HepG2 (cell line): ENCODE data around the gene CTSZ. TPM values are rescaled to one million over a fixed set of nuclear protein-coding genes. Genes with fewer than 3 reads are reported as not detected.

Experiments used
- ATF7-NPFF ChIP-seq: sonication (generic); formaldehyde crosslinking; IDR thresholded peaks from 2 replicates; pipeline ENCODE4 v1.8.1; 2023; ENCODE audit warnings: mild to moderate bottlenecking, low read depth, missing genetic modification reagents, moderate library complexity
- CERS6 ChIP-seq: sonication (generic); formaldehyde crosslinking; IDR thresholded peaks from 2 replicates; pipeline ENCODE4 v1.5.0; 2020; ENCODE audit warnings: missing genetic modification reagents
- GPN1 ChIP-seq: sonication (generic); formaldehyde crosslinking; IDR thresholded peaks from 2 replicates; pipeline ENCODE4 v1.5.1; 2020; ENCODE audit warnings: missing genetic modification reagents, borderline replicate concordance
- HMG20B ChIP-seq: conservative IDR thresholded peaks from 2 replicates; pipeline ENCODE4 v1.6.1; 2016; ENCODE audit warnings: missing genetic modification reagents, missing compliant biosample characterization
- IRX3 ChIP-seq: sonication (generic); formaldehyde crosslinking; IDR thresholded peaks from 2 replicates; pipeline ENCODE4 v1.8.1; 2023; ENCODE audit warnings: mild to moderate bottlenecking, low read depth, missing genetic modification reagents, borderline replicate concordance
- KAT8 ChIP-seq: IDR thresholded peaks from 2 replicates; pipeline ENCODE4 v1.6.1; 2016; ENCODE audit warnings: missing genetic modification reagents, missing compliant biosample characterization
- MAX ChIP-seq: IDR thresholded peaks from 2 replicates; pipeline ENCODE4 v1.6.1; 2012; ENCODE audit warnings: inconsistent platforms
- MED13 ChIP-seq: sonication (generic); formaldehyde crosslinking; IDR thresholded peaks from 2 replicates; pipeline ENCODE4 v1.5.0; 2020; ENCODE audit warnings: missing genetic modification reagents
- MLXIP ChIP-seq: sonication (generic); formaldehyde crosslinking; IDR thresholded peaks from 2 replicates; pipeline ENCODE4 v1.9.0; 2021; ENCODE audit warnings: missing genetic modification reagents, borderline replicate concordance
- MXD1 ChIP-seq: sonication (generic); formaldehyde crosslinking; IDR thresholded peaks from 2 replicates; pipeline ENCODE4 v1.4.0; 2020; ENCODE audit warnings: mild to moderate bottlenecking, missing genetic modification reagents
- NAIF1 ChIP-seq: sonication (generic); formaldehyde crosslinking; IDR thresholded peaks from 2 replicates; pipeline ENCODE4 v1.5.0; 2020; ENCODE audit warnings: mild to moderate bottlenecking, missing genetic modification reagents, borderline replicate concordance
- NPAS2 ChIP-seq: sonication (generic); formaldehyde crosslinking; IDR thresholded peaks from 2 replicates; pipeline ENCODE4 v1.8.0; 2022; ENCODE audit warnings: mild to moderate bottlenecking, missing genetic modification reagents, borderline replicate concordance
- ONECUT2 ChIP-seq: sonication (generic); formaldehyde crosslinking; IDR thresholded peaks from 2 replicates; pipeline ENCODE4 v1.4.0; 2020; ENCODE audit warnings: missing genetic modification reagents
- REST ChIP-seq, 2 experiments: IDR thresholded peaks; 2 replicates each; pipeline ENCODE4 v1.6.1; 2011 to 2012; ENCODE audit warnings: low read length in 2 of 2, borderline replicate concordance in 1 of 2, low read depth in 1 of 2, mild to moderate bottlenecking in 1 of 2, moderate library complexity in 1 of 2
- RFX1 ChIP-seq: fragments of 450-650 bp; IDR thresholded peaks from 2 replicates; pipeline ENCODE4 v1.6.1; 2017
- U2AF1 ChIP-seq: fragments of 200-400 bp; formaldehyde crosslinking; optimal IDR thresholded peaks from 2 replicates; pipeline ENCODE3; 2017; ENCODE audit warnings: mild to moderate bottlenecking, low read depth, low read length
- ZBTB42 ChIP-seq: sonication (generic); formaldehyde crosslinking; IDR thresholded peaks from 2 replicates; pipeline ENCODE4 v1.5.0; 2020; ENCODE audit warnings: mild to moderate bottlenecking, missing genetic modification reagents
- ZKSCAN5 ChIP-seq: sonication (generic); formaldehyde crosslinking; IDR thresholded peaks from 2 replicates; pipeline ENCODE4 v1.5.1; 2020; ENCODE audit warnings: mild to moderate bottlenecking, missing genetic modification reagents
- ZNF362 ChIP-seq: sonication (generic); formaldehyde crosslinking; IDR thresholded peaks from 2 replicates; pipeline ENCODE4 v1.4.0; 2020; ENCODE audit warnings: missing genetic modification reagents, mild to moderate bottlenecking, borderline replicate concordance
- ZNF605 ChIP-seq: sonication (generic); formaldehyde crosslinking; IDR thresholded peaks from 2 replicates; pipeline ENCODE4 v1.8.0; 2022; ENCODE audit warnings: mild to moderate bottlenecking, missing genetic modification reagents
- ZSCAN22 ChIP-seq: sonication (generic); formaldehyde crosslinking; IDR thresholded peaks from 2 replicates; pipeline ENCODE4 v1.4.0; 2020; ENCODE audit warnings: mild to moderate bottlenecking, missing genetic modification reagents
- polyA plus RNA-seq, 8 experiments: library from polyadenylated mRNA; depleted of rRNA in 3 of 8; stranded (reverse) in 7 of 8; unstranded in 1 of 8; fragments of >200 nt; fragmentation: Illumina TruSeq in 4 of 8; extraction: Trizol in 4 of 8; gene quantifications; 2 replicates each; pipeline versions ENCODE4 v1.2.1 to v1.2.3, GENCODE V29; 2011 to 2016; ENCODE audit warnings: low read depth in 4 of 8, missing spikeins in 1 of 8, mixed read lengths in 1 of 8; ENCODE audit not compliant: insufficient read depth in 1 of 8
- total RNA-seq, 5 experiments: library from RNA; depleted of rRNA; stranded (reverse); fragments of >200 nt; fragmentation: Illumina TruSeq; extraction: Trizol; gene quantifications; 2 replicates each; pipeline ENCODE4 v1.2.3, GENCODE V29; 2016; ENCODE audit warnings: low read depth in 1 of 5

Gene CTSZ
- total and polyA plus RNA-seq, 2 of the 13 experiments (the other 11 are each of a cell fraction or from before 2014, with no cell fraction given), result 0.33 TPM; not detected in 1

GRCh38 chr20:59031564-59032022 is 24.5 kb upstream of the CTSZ start (continued):
- TF ChIP-seq MLXIP (CRISPR knock-in tag), result no peak
- 0 out of 2 replicates have a peak, but pooled peaks have one; percentile 29 for TF ChIP-seq ZSCAN22 (CRISPR knock-in tag)
- no peak for TF ChIP-seq ATF7-NPFF (CRISPR knock-in tag)
- no peak for TF ChIP-seq MAX
- no peak for TF ChIP-seq RFX1
- no peak for TF ChIP-seq ONECUT2 (CRISPR knock-in tag)
- no peak for TF ChIP-seq MXD1 (CRISPR knock-in tag)
- TF ChIP-seq IRX3 (CRISPR knock-in tag), result no peak
- TF ChIP-seq MED13 (CRISPR knock-in tag), result no peak
- peak; percentile 70; the same call in 1 of the 2 replicates for TF ChIP-seq NAIF1 (CRISPR knock-in tag)
- 0 out of 2 replicates have a peak, but pooled peaks have one; percentile 11 for TF ChIP-seq ZBTB42
- TF ChIP-seq REST (IDR thresholded peaks at IDR 0.05; ENCODE audit: borderline replicate concordance in 1 of 2, low read depth in 1 of 2, low read length in 2 of 2), result no peak
- TF ChIP-seq CERS6, result 0 out of 2 replicates have a peak, but pooled peaks have one; percentile 4
- no peak for TF ChIP-seq KAT8 (CRISPR knock-in tag)
- no peak for TF ChIP-seq NPAS2
- peak; percentile 2; the same call in 1 of the 2 replicates for TF ChIP-seq HMG20B
- TF ChIP-seq GPN1 (CRISPR knock-in tag), result no peak
- TF ChIP-seq ZNF362 (CRISPR knock-in tag), result 0 out of 2 replicates have a peak, but pooled peaks have one; percentile 26
- TF ChIP-seq ZKSCAN5 (CRISPR knock-in tag), result no peak
- TF ChIP-seq U2AF1, result no peak
- no peak for TF ChIP-seq ZNF605 (CRISPR knock-in tag)
